LNCaP clone FGC (cell line): Measurements from ENCODE around the gene VARS2.

Experiments
- DNase-seq: peaks from one replicate; pipeline ENCODE4 v3.0.0-alpha.2; 2011; ENCODE audit warnings: low read depth
- H3K4me3 ChIP-seq: 2 replicates; pipeline ENCODE4 v1.5.1; 2011; ENCODE audit warnings: mild to moderate bottlenecking, low read depth, low read length, control low read depth
- CTCF ChIP-seq: IDR thresholded peaks from 2 replicates; pipeline ENCODE4 v1.5.1; 2012; ENCODE audit warnings: mild to moderate bottlenecking; ENCODE audit not compliant: control insufficient read depth, insufficient read depth; ENCODE audit errors: extremely low read depth

VARS2 gene

GRCh38 chr6:30894381-30894780 lies 19.7 kb upstream of the VARS2 start:
- TF ChIP-seq CTCF, result no peak
- no peak overlapping the region for H3K4me3 ChIP-seq
- DNase-seq, result no peak

GRCh38 chr6:30894935-30895334 lies 19.1 kb upstream of the VARS2 start:
- TF ChIP-seq CTCF, result no peak
- no peak for DNase-seq
- H3K4me3 ChIP-seq, result no peak overlapping the region

GRCh38 chr6:30895343-30895742 lies 18.7 kb upstream of the VARS2 start:
- no peak overlapping the region for H3K4me3 ChIP-seq
- no peak for TF ChIP-seq CTCF
- DNase-seq, result no peak

GRCh38 chr6:30896541-30896940 lies 17.5 kb upstream of the VARS2 start:
- no peak for TF ChIP-seq CTCF
- DNase-seq, result no peak
- no peak overlapping the region for H3K4me3 ChIP-seq

- no peak for DNase-seq
- TF ChIP-seq CTCF, result no peak
- H3K4me3 ChIP-seq, result no peak overlapping the region
Measured at GRCh38 chr6:30897882-30898281, 16.2 kb upstream of the VARS2 start.

GRCh38 chr6:30898750-30899360 lies 15.2 kb upstream of the VARS2 start:
- no peak for TF ChIP-seq CTCF
- no peak for DNase-seq
- H3K4me3 ChIP-seq, result no peak overlapping the region

- DNase-seq, result no peak
- H3K4me3 ChIP-seq, result no peak overlapping the region
- TF ChIP-seq CTCF, result no peak
Measured at GRCh38 chr6:30900863-30901417, 13.1 kb upstream of the VARS2 start.
